ENCODE measurements around the gene GIT2.

DNA sequence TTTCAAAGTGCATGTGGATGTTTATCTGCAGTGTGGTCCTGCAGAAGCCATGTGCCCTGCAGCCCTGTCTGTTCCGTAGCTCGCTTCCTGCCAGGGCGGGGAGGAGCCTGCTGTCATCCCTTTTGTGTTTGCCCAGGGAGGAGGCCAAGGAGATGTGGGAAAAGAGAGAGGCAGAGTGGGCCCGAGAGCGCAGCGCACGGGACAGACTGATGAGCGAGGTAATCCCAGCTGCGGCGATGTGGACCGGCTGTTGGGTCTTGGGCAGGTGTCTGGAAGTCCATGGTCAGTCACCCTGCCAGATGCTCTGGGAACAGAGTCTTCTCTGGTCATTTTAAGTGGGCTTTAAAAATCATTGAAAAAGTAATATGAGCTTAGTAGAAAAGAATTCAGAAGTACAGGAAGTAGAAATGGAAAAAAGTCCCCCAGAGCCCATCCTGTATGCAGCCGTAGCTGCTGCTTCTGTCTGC, 83.3 kb downstream of the GIT2 start:
- TF ChIP-seq, protein P1, sequence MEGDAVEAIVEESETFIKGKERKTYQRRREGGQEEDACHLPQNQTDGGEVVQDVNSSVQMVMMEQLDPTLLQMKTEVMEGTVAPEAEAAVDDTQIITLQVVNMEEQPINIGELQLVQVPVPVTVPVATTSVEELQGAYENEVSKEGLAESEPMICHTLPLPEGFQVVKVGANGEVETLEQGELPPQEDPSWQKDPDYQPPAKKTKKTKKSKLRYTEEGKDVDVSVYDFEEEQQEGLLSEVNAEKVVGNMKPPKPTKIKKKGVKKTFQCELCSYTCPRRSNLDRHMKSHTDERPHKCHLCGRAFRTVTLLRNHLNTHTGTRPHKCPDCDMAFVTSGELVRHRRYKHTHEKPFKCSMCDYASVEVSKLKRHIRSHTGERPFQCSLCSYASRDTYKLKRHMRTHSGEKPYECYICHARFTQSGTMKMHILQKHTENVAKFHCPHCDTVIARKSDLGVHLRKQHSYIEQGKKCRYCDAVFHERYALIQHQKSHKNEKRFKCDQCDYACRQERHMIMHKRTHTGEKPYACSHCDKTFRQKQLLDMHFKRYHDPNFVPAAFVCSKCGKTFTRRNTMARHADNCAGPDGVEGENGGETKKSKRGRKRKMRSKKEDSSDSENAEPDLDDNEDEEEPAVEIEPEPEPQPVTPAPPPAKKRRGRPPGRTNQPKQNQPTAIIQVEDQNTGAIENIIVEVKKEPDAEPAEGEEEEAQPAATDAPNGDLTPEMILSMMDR (IDR thresholded peaks at IDR 0.05) = no peak
- TF ChIP-seq POLR2AphosphoS5 (IDR thresholded peaks at IDR 0.05) (no peak), EP300 (IDR thresholded peaks at IDR 0.05) (no peak), POLR2A (IDR thresholded peaks at IDR 0.05) (no peak)
